ENCODE measurements around the gene ACER3. TPM values are rescaled to one million over a fixed set of nuclear protein-coding genes. Genes with fewer than 3 reads are reported as not detected.

Gene ACER3
- total RNA-seq, 1 donor from 2014 or later: 11.8 TPM

DNA sequence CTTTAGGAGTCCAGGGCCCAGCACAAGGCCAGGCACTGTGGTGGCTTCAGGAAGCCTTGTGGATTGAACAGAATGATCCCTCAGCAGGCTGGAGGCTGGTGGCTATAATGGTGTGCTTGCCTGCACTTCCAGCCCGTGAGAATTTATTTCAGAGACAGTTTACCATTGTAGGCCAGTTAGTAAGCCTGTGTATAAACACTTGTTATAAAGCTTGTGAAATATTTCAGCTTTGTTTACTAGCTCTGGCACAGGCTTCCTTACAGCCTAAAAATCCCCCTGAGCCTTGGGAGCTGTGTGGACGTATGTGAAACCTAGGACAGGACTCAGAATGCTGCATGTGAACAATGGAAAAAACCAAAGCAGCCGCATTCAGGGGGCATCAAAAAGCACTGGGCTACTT is 26.6 kb upstream of the ACER3 start:
- ChIA-PET POLR2A (no interaction called here), CTCF (no interaction called here)
- Mint-ChIP-seq H3K4me1 (no peaks in the 10 kb centered on the region), H3K27ac (no peak overlapping the region), H3K36me3 (ENCODE audit: low read depth) (no peaks in the 10 kb centered on the region), H3K9me3 (no peaks in the 10 kb centered on the region), H3K4me3 (no peak overlapping the region), H3K27me3 (peaks cover 18% of the 10 kb centered on the region)
- DNase-seq: no peak
- intact Hi-C loops (cut with micrococcal nuclease): no loop called here
- TF ChIP-seq, protein P1, sequence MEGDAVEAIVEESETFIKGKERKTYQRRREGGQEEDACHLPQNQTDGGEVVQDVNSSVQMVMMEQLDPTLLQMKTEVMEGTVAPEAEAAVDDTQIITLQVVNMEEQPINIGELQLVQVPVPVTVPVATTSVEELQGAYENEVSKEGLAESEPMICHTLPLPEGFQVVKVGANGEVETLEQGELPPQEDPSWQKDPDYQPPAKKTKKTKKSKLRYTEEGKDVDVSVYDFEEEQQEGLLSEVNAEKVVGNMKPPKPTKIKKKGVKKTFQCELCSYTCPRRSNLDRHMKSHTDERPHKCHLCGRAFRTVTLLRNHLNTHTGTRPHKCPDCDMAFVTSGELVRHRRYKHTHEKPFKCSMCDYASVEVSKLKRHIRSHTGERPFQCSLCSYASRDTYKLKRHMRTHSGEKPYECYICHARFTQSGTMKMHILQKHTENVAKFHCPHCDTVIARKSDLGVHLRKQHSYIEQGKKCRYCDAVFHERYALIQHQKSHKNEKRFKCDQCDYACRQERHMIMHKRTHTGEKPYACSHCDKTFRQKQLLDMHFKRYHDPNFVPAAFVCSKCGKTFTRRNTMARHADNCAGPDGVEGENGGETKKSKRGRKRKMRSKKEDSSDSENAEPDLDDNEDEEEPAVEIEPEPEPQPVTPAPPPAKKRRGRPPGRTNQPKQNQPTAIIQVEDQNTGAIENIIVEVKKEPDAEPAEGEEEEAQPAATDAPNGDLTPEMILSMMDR (IDR thresholded peaks at IDR 0.05): no peak
- no peak for ATAC-seq (ENCODE audit: low read depth)

DNA sequence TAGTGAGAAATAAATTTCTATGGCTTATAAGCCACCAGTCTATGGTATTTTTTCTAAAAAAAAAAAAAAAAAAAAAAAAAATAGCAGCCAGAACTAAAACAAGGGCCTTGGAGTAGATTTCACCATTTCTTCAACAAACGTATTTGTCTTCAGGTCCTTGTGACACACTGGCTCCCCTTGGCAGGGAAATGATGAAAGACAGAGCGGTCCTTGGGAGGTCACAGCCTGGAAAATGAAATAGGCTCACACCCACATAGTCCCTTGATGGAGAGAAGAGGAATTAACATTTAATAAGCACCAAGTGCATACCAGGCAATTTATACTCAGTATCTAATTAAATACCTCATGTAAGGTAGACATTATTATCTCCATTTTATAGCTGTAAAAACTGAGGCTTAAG is 25.7 kb upstream of the ACER3 start:
- H3K4me1 Mint-ChIP-seq: no peaks in the 10 kb centered on the region
- TF ChIP-seq, protein P1 (IDR thresholded peaks at IDR 0.05): no peak
- H3K4me3 Mint-ChIP-seq: no peak overlapping the region
- H3K9me3 Mint-ChIP-seq: no peaks in the 10 kb centered on the region
- ATAC-seq (ENCODE audit: low read depth): no peak
- intact Hi-C loops (cut with micrococcal nuclease): no loop called here
- DNase-seq: no peak
- peaks cover 17% of the 10 kb centered on the region for H3K27me3 Mint-ChIP-seq
- ChIA-PET POLR2A (no interaction called here), CTCF (no interaction called here)
- no peaks in the 10 kb centered on the region for H3K36me3 Mint-ChIP-seq (ENCODE audit: low read depth)
- no peak overlapping the region for H3K27ac Mint-ChIP-seq

DNA sequence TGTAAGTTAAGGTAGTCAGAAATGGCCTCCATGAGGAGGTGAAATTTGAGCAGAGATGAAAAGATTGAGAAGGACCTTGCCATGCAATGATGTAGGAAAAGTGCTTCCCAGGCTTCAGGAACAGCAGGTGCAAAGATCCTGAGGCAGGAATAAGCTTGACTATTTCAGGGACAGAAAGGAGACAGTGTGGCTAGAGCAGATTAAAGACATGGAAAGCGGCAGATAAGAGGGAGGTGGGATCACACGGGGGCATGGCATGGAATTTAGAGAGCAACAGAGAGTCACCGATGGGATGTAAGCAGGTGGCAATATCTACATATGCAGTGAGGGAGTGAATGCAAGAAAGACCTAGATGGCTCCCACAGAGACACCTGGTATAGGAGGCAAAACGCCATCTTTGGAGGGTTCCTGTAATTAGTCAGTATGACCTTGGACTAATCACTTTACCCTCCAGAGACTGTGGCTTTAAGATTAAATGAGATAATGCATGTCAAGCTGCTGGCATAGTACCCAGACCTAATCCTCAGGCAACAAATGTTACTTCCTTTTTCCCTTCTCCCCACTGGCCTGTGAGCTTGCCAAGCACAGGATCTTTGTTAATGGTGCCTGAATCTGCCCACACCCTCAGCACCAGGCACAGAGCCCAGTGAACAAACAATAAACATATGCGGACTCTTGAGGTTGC is 24.6 kb upstream of the ACER3 start:
- no peak overlapping the region for H3K4me3 Mint-ChIP-seq
- ChIA-PET POLR2A (no interaction called here), CTCF (interaction anchor here (0.9 kb wide), 1 partner anchor 84 kb away, joined by 3 read pairs; no protein-coding TSS in a partner anchor)
- H3K27me3 Mint-ChIP-seq: peaks cover 11% of the 10 kb centered on the region
- H3K27ac Mint-ChIP-seq: no peak overlapping the region
- no peaks in the 10 kb centered on the region for H3K9me3 Mint-ChIP-seq
- ATAC-seq (ENCODE audit: low read depth) (no peak), DNase-seq (no peak)
- TF ChIP-seq, protein P1 (IDR thresholded peaks at IDR 0.05): no peak
- H3K36me3 Mint-ChIP-seq (ENCODE audit: low read depth): no peaks in the 10 kb centered on the region
- intact Hi-C loops (cut with micrococcal nuclease): no loop called here
- no peaks in the 10 kb centered on the region for H3K4me1 Mint-ChIP-seq

DNA sequence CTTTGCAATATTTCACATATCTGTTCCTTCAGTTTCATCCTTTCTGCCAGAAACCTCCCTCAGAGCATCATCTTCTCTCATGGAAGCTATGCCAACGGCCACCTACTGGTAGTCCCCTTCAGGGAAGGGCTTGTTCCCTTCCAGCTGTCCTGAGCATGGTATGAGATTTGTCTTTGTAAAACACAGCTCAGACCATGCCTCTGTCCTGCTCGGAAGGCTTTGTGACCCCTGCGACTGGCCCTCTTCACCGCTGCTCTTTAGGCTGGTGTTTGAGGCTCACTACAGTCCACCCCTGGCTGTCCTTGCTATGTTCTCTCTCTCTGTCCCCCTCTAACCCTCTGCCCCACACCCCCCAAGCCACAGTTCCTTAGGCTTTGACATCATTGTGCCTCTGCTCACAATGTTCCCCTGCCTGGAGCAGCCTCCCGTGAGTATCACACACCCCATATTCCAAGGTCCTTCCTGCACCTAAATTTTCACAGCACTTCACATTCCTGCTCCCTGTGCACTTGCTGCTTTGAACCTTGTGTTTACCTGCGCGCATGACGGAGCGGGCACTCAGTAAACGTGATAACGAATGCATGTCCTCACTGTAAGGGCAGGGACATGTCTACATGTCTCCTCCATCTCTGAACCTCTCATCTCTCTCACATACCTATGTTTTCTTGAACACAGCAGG is 24.0 kb upstream of the ACER3 start:
- ATAC-seq (ENCODE audit: low read depth) (no peak), DNase-seq (no peak)
- intact Hi-C loops (cut with micrococcal nuclease): no loop called here
- H3K27me3 Mint-ChIP-seq: peaks cover 10% of the 10 kb centered on the region
- no peaks in the 10 kb centered on the region for H3K36me3 Mint-ChIP-seq (ENCODE audit: low read depth)
- H3K27ac Mint-ChIP-seq: no peak overlapping the region
- ChIA-PET CTCF (interaction anchor here (0.9 kb wide), 1 partner anchor 83 kb away, joined by 3 read pairs; no protein-coding TSS in a partner anchor), POLR2A (no interaction called here)
- H3K9me3 Mint-ChIP-seq: no peaks in the 10 kb centered on the region
- TF ChIP-seq, protein P1 (IDR thresholded peaks at IDR 0.05): no peak
- no peak overlapping the region for H3K4me3 Mint-ChIP-seq
- H3K4me1 Mint-ChIP-seq: no peaks in the 10 kb centered on the region

Data from activated B cell treated with CpG ODN at 0.5 μM for 24 hours (primary cell).